OCI-LY3 (cell line): ENCODE results near the gene SOX18.

Experiments
- H2AFZ ChIP-seq: fragments of 200-600, 300-600 bp; shearing (Covaris generic); 2 replicates; pipeline ENCODE4 v1.6.0; 2014; ENCODE audit warnings: antibody characterized with exemption, low read depth, low read length
- H3K27ac ChIP-seq: fragments of 200-600, 300-600 bp; sonication (generic); 2 replicates; pipeline ENCODE4 v1.5.1; 2014; ENCODE audit warnings: mild to moderate bottlenecking, low read length, moderate library complexity, mixed read lengths
- H3K27me3 ChIP-seq: fragments of 200-600, 300-600 bp; sonication (generic); 2 replicates; pipeline ENCODE4 v1.6.1; 2014; ENCODE audit warnings: low read depth, low read length, mixed read lengths
- H3K36me3 ChIP-seq: fragments of 200-600, 300-600 bp; sonication (generic); replicated peaks from 2 replicates; pipeline ENCODE3; 2014; ENCODE audit warnings: low read depth, low read length, mixed read lengths
- H3K4me1 ChIP-seq: fragments of 300-600, 200-600 bp; sonication (generic); 2 replicates; pipeline ENCODE4 v1.6.1; 2014; ENCODE audit warnings: low read length, mixed read lengths
- H3K4me2 ChIP-seq: fragments of 200-600, 300-600 bp; sonication (generic); 2 replicates; pipeline ENCODE4 v1.6.1; 2014; ENCODE audit warnings: low read length, mixed read lengths
- H3K4me3 ChIP-seq: fragments of 300-600, 200-600 bp; sonication (generic); 2 replicates; pipeline ENCODE4 v1.5.1; 2014; ENCODE audit warnings: antibody characterized with exemption, mild to moderate bottlenecking, low read length, moderate library complexity
- H3K79me2 ChIP-seq: fragments of 300-600, 200-600 bp; shearing (Covaris generic); 2 replicates; pipeline ENCODE4 v1.6.1; 2014; ENCODE audit warnings: mild to moderate bottlenecking, low read length, mixed read lengths
- H3K9ac ChIP-seq: fragments of 300-600, 200-600 bp; shearing (Covaris generic); 2 replicates; pipeline ENCODE4 v1.6.0; 2014; ENCODE audit warnings: mild to moderate bottlenecking, low read length, moderate library complexity
- H3K9me3 ChIP-seq: fragments of 200-600, 300-600 bp; shearing (Covaris generic); 2 replicates; pipeline ENCODE4 v1.6.1; 2014; ENCODE audit warnings: low read length, mixed read lengths; ENCODE audit not compliant: insufficient read depth
- H4K20me1 ChIP-seq: fragments of 200-600, 300-600 bp; sonication (generic); 2 replicates; pipeline ENCODE4 v1.6.1; 2016; ENCODE audit warnings: low read length, mixed read lengths; ENCODE audit not compliant: insufficient read depth
- EZH2phosphoT487 ChIP-seq: fragments of 200-600 bp; shearing (Covaris generic); IDR thresholded peaks from 2 replicates; pipeline ENCODE4 v1.6.1; 2018; ENCODE audit warnings: antibody characterized with exemption, mixed run types, low read depth
- TF ChIP-seq, protein P1 (sequence below): fragments of 200-600, 300-600 bp; sonication (generic); IDR thresholded peaks from 2 replicates; pipeline ENCODE4 v1.5.1; 2014; ENCODE audit warnings: antibody characterized with exemption, low read length, low read depth

SOX18 gene

DNA sequence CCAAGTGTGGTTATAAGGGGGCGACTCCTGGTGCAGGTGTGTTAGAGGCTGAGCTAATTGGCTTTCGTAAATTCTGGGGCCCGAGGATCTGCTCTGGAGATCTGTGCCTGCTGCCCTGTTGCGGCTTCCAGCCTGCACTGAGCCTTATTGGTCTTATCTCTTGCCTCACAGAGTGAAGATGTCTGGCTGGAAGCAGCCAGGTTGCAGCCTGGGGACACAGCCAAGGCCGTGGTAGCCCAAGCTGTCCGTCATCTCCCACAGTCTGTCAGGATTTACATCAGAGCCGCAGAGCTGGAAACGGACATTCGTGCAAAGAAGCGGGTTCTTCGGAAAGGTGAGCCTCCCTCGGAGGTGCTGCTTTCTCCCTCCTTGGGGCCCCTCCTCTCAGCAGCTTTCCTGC, 48.5 kb downstream of the SOX18 start:
- Histone ChIP-seq H3K4me2 (no peak overlapping the region), H3K4me1 (no peaks in the 10 kb centered on the region)

More for the DNA sequence above, 48.5 kb downstream of the SOX18 start:
- Histone ChIP-seq H3K27ac (no peak overlapping the region), H3K27me3 (no peaks in the 10 kb centered on the region), H3K36me3 (peaks cover 49% of the 10 kb centered on the region), H4K20me1 (0 out of 2 replicates have a peak, but pooled peaks cover 4% of the 10 kb centered on the region), H3K9ac (no peak overlapping the region), H2AFZ (no peak overlapping the region), H3K79me2 (no peaks in the 10 kb centered on the region), H3K9me3 (no peaks in the 10 kb centered on the region), H3K4me3 (no peak overlapping the region)
- TF ChIP-seq, protein P1, sequence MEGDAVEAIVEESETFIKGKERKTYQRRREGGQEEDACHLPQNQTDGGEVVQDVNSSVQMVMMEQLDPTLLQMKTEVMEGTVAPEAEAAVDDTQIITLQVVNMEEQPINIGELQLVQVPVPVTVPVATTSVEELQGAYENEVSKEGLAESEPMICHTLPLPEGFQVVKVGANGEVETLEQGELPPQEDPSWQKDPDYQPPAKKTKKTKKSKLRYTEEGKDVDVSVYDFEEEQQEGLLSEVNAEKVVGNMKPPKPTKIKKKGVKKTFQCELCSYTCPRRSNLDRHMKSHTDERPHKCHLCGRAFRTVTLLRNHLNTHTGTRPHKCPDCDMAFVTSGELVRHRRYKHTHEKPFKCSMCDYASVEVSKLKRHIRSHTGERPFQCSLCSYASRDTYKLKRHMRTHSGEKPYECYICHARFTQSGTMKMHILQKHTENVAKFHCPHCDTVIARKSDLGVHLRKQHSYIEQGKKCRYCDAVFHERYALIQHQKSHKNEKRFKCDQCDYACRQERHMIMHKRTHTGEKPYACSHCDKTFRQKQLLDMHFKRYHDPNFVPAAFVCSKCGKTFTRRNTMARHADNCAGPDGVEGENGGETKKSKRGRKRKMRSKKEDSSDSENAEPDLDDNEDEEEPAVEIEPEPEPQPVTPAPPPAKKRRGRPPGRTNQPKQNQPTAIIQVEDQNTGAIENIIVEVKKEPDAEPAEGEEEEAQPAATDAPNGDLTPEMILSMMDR = no peak
- no peak for TF ChIP-seq EZH2phosphoT487
